Measurements from ENCODE around the gene MROH2A. TPM values are rescaled to one million over a fixed set of nuclear protein-coding genes. Genes with fewer than 3 reads are reported as not detected.

The MROH2A gene
- total and polyA plus RNA-seq, 5 donors from 2014 or later = not detected

- Mint-ChIP-seq H3K27me3 (peaks cover 19% of the 10 kb centered on the region), H3K4me1 (no peaks in the 10 kb centered on the region), H3K36me3 (no peaks in the 10 kb centered on the region), H3K9me3 (peaks cover 0 to 1% (median 0%) of the 10 kb centered on the region in 7 donors), H3K4me3 (no peak overlapping the region), H3K27ac (no peak overlapping the region)
- ATAC-seq (ENCODE audit: low read depth in 2 of 2) (no peak), DNase-seq (no peak)
- peaks cover 3% of the 10 kb centered on the region for H3K27me3 ChIP-seq (ENCODE audit: control insufficient read depth, insufficient read depth, low read length)
- no peaks in the 10 kb centered on the region for H3K4me1 ChIP-seq (ENCODE audit: control insufficient read depth, insufficient read depth, low read length, poor library complexity, severe bottlenecking)
- no peaks in the 10 kb centered on the region for H3K9me3 ChIP-seq (ENCODE audit: control insufficient read depth in 2 of 2, low read length in 2 of 2)
- no peak overlapping the region for H3K27ac ChIP-seq (ENCODE audit: insufficient read depth, low read length, poor library complexity, severe bottlenecking)
- no peaks in the 10 kb centered on the region for H3K36me3 ChIP-seq (ENCODE audit: control insufficient read depth, insufficient read depth, low read length)
- no peak overlapping the region for H3K4me3 ChIP-seq (ENCODE audit: low read depth, low read length)
Measured at GRCh38 chr2:233807215-233807865, 29.2 kb downstream of the MROH2A start.

DNA sequence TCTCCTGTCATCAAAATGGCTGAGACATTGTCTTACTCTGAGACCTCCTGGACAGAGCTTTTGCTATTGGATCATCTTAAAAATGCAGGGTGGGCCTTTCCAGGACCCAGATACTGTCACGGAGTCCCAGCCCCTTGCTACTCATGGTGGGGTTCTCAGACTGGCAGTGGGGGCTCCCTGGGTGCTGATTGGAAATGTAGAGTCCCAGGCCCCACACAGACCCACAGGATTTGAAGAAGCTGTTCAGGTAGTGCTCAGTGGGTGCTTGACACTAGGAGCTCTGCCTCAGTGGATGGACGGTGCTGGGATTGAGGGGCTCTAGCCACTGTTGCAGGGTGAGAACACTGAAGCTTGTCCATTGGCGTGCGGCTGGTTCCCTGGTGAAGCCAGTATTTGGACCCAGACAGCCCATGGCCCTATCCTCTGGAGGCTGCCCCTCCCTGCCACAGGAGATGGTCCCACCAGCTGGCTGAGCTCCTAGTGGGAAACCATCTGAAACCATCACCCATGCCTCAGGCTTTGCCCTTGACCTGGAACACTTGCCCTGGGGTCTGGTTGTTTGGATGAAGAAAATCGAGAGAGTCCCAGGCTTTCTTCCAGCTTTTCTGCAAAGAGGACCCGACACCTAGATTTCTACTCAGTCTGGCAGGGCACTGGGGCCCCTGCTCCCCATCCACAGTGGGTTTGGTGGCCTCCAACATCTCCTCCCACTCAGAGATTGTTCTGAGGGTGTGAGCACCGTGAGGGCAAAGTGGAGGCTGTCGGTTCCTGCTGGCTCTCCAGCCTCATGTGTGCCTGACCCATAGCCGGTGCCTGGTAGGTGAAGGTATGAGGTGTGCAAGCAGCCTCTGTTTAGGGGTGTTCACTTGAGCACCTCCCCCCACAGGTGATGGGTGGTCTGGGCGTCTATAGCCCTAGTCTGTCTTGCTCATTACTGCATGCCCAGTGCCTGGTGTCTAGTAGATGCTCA is 30.1 kb downstream of the MROH2A start:
- Histone ChIP-seq H3K27me3 (ENCODE audit: control insufficient read depth, insufficient read depth, low read length) (peaks cover 3% of the 10 kb centered on the region), H3K4me1 (ENCODE audit: control insufficient read depth, insufficient read depth, low read length, poor library complexity, severe bottlenecking) (no peaks in the 10 kb centered on the region), H3K4me3 (ENCODE audit: low read depth, low read length) (no peak overlapping the region), H3K9me3 (ENCODE audit: control insufficient read depth in 2 of 2, low read length in 2 of 2) (no peaks in the 10 kb centered on the region), H3K36me3 (ENCODE audit: control insufficient read depth, insufficient read depth, low read length) (no peaks in the 10 kb centered on the region), H3K27ac (ENCODE audit: insufficient read depth, low read length, poor library complexity, severe bottlenecking) (no peak overlapping the region)
- Mint-ChIP-seq H3K4me1 (no peaks in the 10 kb centered on the region), H3K9me3 (no peaks in the 10 kb centered on the region), H3K4me3 (no peak overlapping the region), H3K27me3 (peaks cover 23% of the 10 kb centered on the region), H3K36me3 (no peaks in the 10 kb centered on the region), H3K27ac (no peak overlapping the region)
- DNase-seq = no peak
- ATAC-seq (ENCODE audit: low read depth in 2 of 2) = no peak

DNA sequence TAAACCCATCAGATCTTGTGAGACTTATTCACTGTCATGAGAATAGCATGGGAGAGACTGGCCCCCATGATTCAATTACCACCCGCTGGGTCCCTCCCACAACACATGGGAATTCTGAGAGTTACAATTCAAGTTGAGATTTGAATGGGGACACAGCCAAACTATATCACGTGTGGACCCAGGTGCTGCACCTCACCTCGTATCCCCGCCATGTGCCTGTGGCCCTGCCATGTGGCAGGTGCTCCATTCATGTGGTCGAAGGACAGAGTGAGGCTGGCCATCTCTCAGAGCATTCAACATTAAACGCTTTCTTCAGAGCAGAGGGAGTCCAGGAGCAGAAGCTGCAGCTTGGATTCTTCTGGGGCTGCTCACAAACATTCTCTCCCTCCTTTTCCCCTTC is 32.3 kb downstream of the MROH2A start:
- Mint-ChIP-seq H3K9me3 (no peaks in the 10 kb centered on the region), H3K27me3 (peaks cover 35% of the 10 kb centered on the region), H3K4me3 (no peak overlapping the region), H3K36me3 (no peaks in the 10 kb centered on the region), H3K27ac (no peak overlapping the region), H3K4me1 (no peaks in the 10 kb centered on the region)
- Histone ChIP-seq H3K4me1 (ENCODE audit: control insufficient read depth, insufficient read depth, low read length, poor library complexity, severe bottlenecking) (no peaks in the 10 kb centered on the region), H3K9me3 (ENCODE audit: control insufficient read depth in 2 of 2, low read length in 2 of 2) (no peaks in the 10 kb centered on the region), H3K27me3 (ENCODE audit: control insufficient read depth, insufficient read depth, low read length) (no peaks in the 10 kb centered on the region), H3K36me3 (ENCODE audit: control insufficient read depth, insufficient read depth, low read length) (no peaks in the 10 kb centered on the region), H3K4me3 (ENCODE audit: low read depth, low read length) (no peak overlapping the region), H3K27ac (ENCODE audit: insufficient read depth, low read length, poor library complexity, severe bottlenecking) (no peak overlapping the region)
- ATAC-seq (ENCODE audit: low read depth in 2 of 2) (no peak), DNase-seq (no peak)

GRCh38 chr2:233811087-233811486 is 33.0 kb downstream of the MROH2A start:
- H3K27me3 Mint-ChIP-seq = peaks cover 32% of the 10 kb centered on the region
- Histone ChIP-seq H3K9me3 (ENCODE audit: control insufficient read depth in 2 of 2, low read length in 2 of 2) (no peaks in the 10 kb centered on the region), H3K27me3 (ENCODE audit: control insufficient read depth, insufficient read depth, low read length) (no peaks in the 10 kb centered on the region), H3K4me3 (ENCODE audit: low read depth, low read length) (no peak overlapping the region), H3K36me3 (ENCODE audit: control insufficient read depth, insufficient read depth, low read length) (no peaks in the 10 kb centered on the region), H3K4me1 (ENCODE audit: control insufficient read depth, insufficient read depth, low read length, poor library complexity, severe bottlenecking) (no peaks in the 10 kb centered on the region), H3K27ac (ENCODE audit: insufficient read depth, low read length, poor library complexity, severe bottlenecking) (no peak overlapping the region)
- no peaks in the 10 kb centered on the region for H3K36me3 Mint-ChIP-seq
- DNase-seq (no peak), ATAC-seq (ENCODE audit: low read depth in 2 of 2) (no peak)
- H3K4me3 Mint-ChIP-seq = no peak overlapping the region
- H3K4me1 Mint-ChIP-seq = no peaks in the 10 kb centered on the region
- no peaks in the 10 kb centered on the region for H3K9me3 Mint-ChIP-seq
- no peak overlapping the region for H3K27ac Mint-ChIP-seq

- Mint-ChIP-seq H3K4me1 (no peaks in the 10 kb centered on the region), H3K9me3 (no peaks in the 10 kb centered on the region), H3K27me3 (peaks cover 28% of the 10 kb centered on the region), H3K36me3 (no peaks in the 10 kb centered on the region), H3K4me3 (no peak overlapping the region), H3K27ac (no peak overlapping the region)
- Histone ChIP-seq H3K36me3 (ENCODE audit: control insufficient read depth, insufficient read depth, low read length) (no peaks in the 10 kb centered on the region), H3K9me3 (ENCODE audit: control insufficient read depth in 2 of 2, low read length in 2 of 2) (no peaks in the 10 kb centered on the region), H3K27ac (ENCODE audit: insufficient read depth, low read length, poor library complexity, severe bottlenecking) (no peak overlapping the region), H3K4me3 (ENCODE audit: low read depth, low read length) (no peak overlapping the region), H3K27me3 (ENCODE audit: control insufficient read depth, insufficient read depth, low read length) (no peaks in the 10 kb centered on the region), H3K4me1 (ENCODE audit: control insufficient read depth, insufficient read depth, low read length, poor library complexity, severe bottlenecking) (no peaks in the 10 kb centered on the region)
- ATAC-seq (ENCODE audit: low read depth in 2 of 2) (no peak), DNase-seq (no peak)
Measured at GRCh38 chr2:233811732-233812131, 33.6 kb downstream of the MROH2A start.

GRCh38 chr2:233813236-233814055 is 35.3 kb downstream of the MROH2A start:
- no peaks in the 10 kb centered on the region for H3K27me3 ChIP-seq (ENCODE audit: control insufficient read depth, insufficient read depth, low read length)
- Mint-ChIP-seq H3K27me3 (peaks cover 31% of the 10 kb centered on the region), H3K27ac (no peak overlapping the region), H3K36me3 (no peaks in the 10 kb centered on the region), H3K4me1 (no peaks in the 10 kb centered on the region), H3K9me3 (peaks cover 0 to 1% (median 0%) of the 10 kb centered on the region in 7 donors), H3K4me3 (no peak overlapping the region)
- H3K4me3 ChIP-seq (ENCODE audit: low read depth, low read length) = no peak overlapping the region
- H3K4me1 ChIP-seq (ENCODE audit: control insufficient read depth, insufficient read depth, low read length, poor library complexity, severe bottlenecking) = no peaks in the 10 kb centered on the region
- DNase-seq (no peak), ATAC-seq (ENCODE audit: low read depth in 2 of 2) (no peak)
- no peaks in the 10 kb centered on the region for H3K9me3 ChIP-seq (ENCODE audit: control insufficient read depth in 2 of 2, low read length in 2 of 2)
- no peaks in the 10 kb centered on the region for H3K36me3 ChIP-seq (ENCODE audit: control insufficient read depth, insufficient read depth, low read length)
- H3K27ac ChIP-seq (ENCODE audit: insufficient read depth, low read length, poor library complexity, severe bottlenecking) = no peak overlapping the region

DNA sequence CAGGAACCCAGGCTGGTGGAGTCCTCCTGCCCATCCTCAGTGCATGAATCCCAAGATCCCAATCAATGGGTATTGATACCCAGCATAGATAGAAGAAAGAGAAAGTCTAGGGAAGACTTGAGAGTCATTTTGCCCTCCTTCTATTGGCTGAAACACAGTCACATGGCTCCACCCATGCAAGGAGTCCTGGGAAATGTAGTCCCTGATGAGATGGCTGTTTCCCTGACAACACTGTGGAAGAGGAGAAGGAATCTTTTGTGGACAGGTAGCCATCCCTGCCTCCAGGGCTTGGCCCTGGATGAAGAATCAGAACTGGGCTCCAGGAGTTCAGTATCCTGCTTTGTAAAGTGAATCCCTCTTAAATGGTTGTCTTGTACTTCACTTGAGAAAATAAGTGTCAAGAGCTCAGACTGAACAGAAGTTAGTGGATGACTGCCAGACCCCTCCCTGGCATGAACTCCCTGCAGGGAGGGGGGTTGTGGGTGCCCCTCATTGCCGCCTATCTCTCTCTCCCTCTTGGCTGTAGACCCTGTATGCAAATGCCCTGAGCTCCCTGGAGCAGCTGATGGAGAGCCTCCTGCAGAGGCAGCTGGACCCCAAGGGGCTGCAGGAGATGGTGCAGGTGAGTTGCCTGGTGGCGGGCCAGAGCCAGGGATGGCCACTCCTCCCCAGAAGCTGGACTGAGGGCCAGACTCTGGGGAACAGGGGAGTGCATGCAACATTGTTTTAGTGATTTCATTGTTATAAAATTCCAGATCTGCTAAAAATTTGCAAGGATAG is 36.1 kb downstream of the MROH2A start:
- no peaks in the 10 kb centered on the region for H3K4me1 Mint-ChIP-seq
- H3K27me3 Mint-ChIP-seq = peaks cover 27% of the 10 kb centered on the region
- no peak overlapping the region for H3K4me3 Mint-ChIP-seq
- no peaks in the 10 kb centered on the region for H3K36me3 Mint-ChIP-seq
- ATAC-seq (ENCODE audit: low read depth in 2 of 2) = no peak
- Histone ChIP-seq H3K4me3 (ENCODE audit: low read depth, low read length) (no peak overlapping the region), H3K27me3 (ENCODE audit: control insufficient read depth, insufficient read depth, low read length) (no peaks in the 10 kb centered on the region), H3K4me1 (ENCODE audit: control insufficient read depth, insufficient read depth, low read length, poor library complexity, severe bottlenecking) (no peaks in the 10 kb centered on the region), H3K9me3 (ENCODE audit: control insufficient read depth in 2 of 2, low read length in 2 of 2) (no peaks in the 10 kb centered on the region), H3K36me3 (ENCODE audit: control insufficient read depth, insufficient read depth, low read length) (no peaks in the 10 kb centered on the region), H3K27ac (ENCODE audit: insufficient read depth, low read length, poor library complexity, severe bottlenecking) (no peak overlapping the region)
- no peak overlapping the region for H3K27ac Mint-ChIP-seq
- peaks cover 0 to 1% (median 0%) of the 10 kb centered on the region in 7 donors for H3K9me3 Mint-ChIP-seq
- DNase-seq = peak in 1 of 3 donors; percentile 24
